GM19043 (cell line): ENCODE data around the gene EPOP.
"Not testable (repeated sequence)": the region's sequence is repeated elsewhere in the genome, so short reads cannot be mapped to it uniquely, and the experiment has no call there.

Experiments used
- ATAC-seq: cut with Tn5 transposase; IDR thresholded peaks from one replicate; pipeline ENCODE4 v1.9.1; 2021; ENCODE audit warnings: low read depth; ENCODE audit not compliant: unreplicated experiment

The EPOP gene

DNA sequence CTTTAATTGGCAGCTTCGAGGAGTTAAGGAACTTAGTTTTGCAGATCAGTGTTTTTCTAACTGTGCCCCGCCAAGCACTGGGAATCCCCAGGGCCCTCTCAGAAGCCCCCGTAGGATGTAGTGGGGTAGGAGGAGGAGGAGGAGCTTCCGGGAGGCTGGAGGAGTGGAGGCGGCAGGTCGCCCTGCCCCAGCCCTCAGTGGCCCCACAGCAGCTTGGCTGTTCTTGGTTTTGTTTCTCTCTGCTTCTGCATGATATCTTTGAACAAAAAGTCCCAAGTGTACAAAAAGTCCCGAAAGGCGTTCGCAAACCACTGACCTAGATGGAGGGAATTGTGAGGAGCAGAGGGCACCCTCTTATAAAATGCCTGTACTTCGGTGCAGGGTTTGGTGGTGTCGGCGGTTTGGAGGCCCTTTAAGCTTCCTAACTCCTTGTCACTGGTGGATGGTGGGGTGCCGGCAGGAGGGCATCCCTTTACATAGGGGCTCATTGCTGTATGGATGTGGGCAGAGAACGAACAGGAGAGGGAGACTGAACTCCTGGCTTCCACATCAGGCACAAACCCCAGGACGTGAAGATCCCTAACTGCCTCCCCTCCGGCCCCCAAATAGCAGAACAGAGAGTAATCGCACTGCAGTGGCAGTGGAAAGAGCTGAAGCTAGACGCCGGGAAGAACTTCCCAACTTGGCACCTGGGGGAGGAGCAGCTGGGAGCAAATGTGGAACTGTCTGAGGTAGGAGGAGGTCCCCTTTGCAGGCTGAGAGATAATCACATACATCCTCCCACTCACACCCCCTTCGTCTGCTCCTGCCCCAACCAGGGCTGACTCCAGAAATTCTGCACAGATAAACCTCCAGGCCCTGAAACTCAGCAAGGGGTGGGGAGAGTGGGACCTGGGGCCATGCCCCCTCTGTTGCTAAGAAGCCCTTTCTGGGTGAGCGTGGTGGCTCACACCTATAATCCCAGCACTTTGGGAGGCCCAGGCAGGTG lies 20.1 kb downstream of the EPOP start:
- ATAC-seq, result no peak

DNA sequence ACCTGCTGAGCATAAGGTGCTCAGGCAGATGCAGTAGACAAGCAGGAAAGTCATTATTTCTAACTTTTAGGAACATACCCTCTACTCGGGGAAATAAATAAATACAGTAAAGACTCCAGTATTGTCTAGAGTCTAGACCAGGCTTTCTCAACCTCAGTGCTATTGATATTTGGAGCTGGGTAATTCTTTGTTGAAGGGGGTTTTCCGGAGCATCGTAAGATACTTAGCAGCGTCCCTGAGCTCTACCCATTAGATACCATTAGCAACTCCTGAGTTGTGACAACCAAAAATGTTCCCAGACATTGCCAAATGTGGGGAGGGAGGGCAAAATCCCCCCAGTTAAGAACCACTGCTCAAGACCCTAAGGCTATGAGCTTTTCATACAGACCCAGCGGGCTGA lies 21.1 kb downstream of the EPOP start:
- no peak for ATAC-seq

- no peak for ATAC-seq
Observed at GRCh38 chr17:38653230-38653629, 21.5 kb downstream of the EPOP start.

DNA sequence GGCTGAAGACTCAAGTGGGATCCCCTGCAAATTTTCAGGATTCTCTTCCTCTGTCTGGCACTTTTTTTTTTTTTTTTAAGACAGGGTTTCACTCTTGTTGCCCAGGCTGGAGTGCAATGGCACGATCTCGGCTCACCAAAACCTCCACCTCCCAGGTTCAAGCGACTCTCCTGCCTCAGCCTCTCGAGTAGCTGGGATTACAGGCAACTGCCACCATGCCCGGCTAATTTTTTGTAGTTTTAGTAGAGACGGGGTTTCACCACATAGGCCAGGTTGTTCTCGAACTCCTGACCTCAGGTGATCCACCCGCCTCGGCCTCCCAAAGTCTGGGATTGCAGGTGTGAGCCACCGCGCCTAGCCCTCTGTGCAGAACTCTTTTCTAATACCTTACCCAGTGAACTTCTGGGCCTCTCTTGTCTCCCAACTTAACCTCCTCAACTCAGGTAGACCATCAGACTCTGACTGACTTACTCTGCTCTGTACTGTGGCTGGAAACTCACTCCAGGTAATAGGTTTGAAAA lies 24.0 kb downstream of the EPOP start:
- ATAC-seq, result not testable (repeated sequence)

DNA sequence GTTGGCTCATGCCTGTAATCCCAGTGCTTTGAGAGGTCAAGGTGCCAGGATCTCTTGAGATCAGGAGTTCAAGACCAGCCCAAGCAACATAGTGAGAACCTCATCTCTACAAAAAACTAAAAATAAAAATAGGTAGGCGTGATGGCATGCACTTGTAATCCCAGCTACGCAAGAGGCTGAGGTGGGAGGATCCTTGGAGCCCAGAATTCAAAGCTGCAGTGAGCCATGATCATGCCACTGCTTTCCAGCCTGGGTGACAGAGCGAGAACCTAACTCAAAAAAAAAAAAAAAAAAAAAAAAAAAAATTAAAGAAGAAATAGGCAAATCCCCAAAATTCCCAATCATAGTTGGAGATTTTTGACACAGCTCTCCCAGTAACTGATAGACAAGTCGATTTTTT lies 36.8 kb downstream of the EPOP start:
- no peak for ATAC-seq

- ATAC-seq, result no peak
Observed at GRCh38 chr17:38636054-38636453, 38.7 kb downstream of the EPOP start.

DNA sequence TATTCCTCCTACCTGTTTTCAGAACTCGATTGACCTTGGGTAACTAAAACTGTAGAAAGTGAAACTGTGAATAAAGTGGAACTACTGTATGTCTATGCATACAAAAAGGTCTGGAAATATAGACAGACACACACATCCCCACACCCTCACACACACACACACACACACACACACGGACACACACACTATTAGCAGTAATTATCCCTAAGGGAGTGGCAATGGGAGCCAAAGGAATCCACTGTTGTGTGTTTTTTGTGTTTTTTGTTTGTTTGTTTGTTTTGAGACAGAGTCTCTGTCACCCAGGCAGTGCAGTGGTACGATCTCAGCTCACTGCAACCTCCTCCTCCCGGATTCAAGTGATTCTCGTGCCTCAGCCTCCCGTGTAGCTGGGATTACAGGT lies 42.4 kb downstream of the EPOP start:
- no peak for ATAC-seq

DNA sequence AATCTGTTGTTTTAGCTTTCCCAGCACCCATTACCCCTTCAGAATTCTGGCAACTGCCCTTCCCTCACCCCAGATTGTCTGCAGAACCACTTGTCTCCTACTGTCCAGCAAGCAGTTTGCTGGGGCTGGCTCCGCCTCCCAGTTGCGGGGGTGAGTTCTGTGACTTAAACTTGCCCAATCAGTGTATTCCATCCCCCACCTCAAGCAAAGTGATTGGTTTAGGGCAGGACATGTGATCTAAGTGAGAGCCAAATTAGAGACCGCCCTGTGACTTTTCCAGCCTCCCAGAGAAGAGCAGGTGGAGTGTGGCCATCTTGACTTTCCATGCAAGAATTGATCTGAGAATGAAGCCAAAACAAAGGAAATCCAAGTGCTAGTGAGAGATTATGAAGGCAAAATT lies 46.3 kb downstream of the EPOP start:
- no peak for ATAC-seq

DNA sequence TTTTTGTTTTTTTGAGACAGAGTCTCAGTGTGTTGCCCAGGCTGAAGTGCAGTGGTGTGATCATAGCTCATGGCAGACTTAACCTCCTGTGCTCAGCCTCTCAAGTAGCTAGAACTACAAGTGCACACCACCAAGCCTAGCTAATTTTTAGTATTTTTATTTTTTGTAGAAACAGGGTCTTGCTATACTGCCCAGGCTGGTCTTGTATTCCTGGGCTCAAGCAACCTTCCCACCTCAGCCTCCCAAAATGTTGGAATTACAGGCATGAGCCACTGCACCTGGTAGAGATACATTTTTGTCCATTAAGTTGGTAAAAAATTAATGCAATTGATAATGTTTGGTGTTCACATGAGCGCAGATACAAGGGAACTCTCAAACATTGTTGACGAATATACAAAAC lies 46.8 kb downstream of the EPOP start:
- ATAC-seq, result no peak

DNA sequence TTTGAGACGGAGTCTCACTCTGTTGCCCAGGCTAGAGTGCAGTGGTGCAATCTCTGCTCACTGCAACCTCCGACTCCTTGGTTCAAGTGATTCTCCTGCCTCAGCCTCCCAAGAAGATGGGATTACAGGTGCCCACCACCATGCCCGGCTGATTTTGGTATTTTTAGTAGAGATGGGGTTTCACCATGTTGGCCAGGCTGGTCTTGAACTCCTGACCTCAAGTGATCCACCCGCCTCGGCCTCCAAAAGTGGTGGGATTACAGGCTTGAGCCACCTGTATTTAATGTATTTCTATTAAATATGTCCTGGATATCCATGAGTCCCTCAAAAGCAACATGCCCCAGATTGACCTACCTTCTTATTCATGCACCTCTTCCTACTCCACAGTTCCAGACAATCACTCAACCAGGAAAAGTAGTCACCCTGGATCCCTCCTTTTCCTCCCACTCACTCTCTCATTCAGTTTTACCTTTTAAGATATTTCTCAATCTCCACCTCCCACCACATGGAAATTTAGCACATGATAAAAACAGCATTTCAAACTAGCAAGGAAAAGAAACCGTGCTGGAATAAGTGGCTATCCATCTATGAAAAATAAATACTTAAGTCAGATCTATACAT lies 48.0 kb downstream of the EPOP start:
- not testable (repeated sequence) for ATAC-seq

- ATAC-seq, result no peak
Observed at GRCh38 chr17:38625482-38625881, 49.3 kb downstream of the EPOP start.

DNA sequence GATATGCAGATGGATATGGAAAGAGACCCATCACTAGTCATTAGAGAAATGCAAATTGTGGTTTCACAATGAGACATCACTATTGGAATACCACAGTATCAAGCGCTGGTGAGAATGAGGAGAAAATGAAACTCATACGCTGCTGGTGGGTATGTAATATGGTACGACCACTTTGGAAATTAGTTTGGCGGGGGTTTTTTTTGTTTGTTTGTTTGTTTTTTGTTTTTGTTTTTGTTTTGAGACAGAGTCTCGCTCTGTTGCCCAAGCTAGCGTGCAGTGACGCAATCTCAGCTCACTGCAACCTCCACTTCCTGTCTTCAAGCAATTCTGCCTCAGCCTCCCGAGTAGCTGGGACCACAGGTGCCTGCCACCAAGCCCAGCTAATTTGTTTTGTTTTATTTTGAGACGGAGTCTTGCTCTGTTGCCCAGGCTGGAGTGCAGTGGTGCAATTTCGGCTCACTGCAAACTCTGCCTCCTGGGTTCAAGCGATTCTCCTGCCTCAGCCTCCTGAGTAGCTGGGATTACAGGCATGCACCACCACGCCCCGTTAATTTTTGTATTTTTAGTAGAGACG lies 49.9 kb downstream of the EPOP start:
- ATAC-seq, result not testable (repeated sequence)
